Measurements from ENCODE around the gene RMDN3.

Gene RMDN3

DNA sequence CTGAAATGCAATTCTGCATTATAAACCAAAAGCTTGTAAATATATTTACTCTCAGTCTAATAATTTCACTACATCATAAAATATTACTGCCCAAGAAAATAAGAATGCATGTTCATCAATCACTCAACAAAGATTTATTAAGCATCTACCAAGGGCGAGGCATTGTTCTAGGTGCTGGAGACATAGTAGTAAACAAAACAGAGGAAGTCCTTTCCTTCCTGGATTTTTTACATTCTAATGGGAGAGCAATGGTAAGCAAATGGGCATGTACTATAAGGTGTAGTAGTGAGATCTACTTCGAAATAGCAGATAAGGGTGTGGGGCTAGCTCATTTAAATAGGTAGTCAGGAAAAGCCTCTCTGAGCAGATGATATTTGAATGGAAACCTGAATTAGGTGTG, 41.0 kb upstream of the RMDN3 start:
- H3K27me3 ChIP-seq, result no peaks in the 10 kb centered on the region
- H3K36me3 ChIP-seq, result peaks cover 12% of the 10 kb centered on the region
- TF ChIP-seq CTCF (IDR thresholded peaks at IDR 0.05; ENCODE audit: low read depth, low read length), result no peak
- no peaks in the 10 kb centered on the region for H3K4me1 ChIP-seq
- H3K4me3 ChIP-seq (ENCODE audit: low read depth, low read length), result no peak overlapping the region
- DNase-seq, result no peak
- H3K9me3 ChIP-seq, result no peaks in the 10 kb centered on the region

- H3K9me3 ChIP-seq, result no peaks in the 10 kb centered on the region
- TF ChIP-seq CTCF (IDR thresholded peaks at IDR 0.05; ENCODE audit: low read depth, low read length), result no peak
- H3K4me3 ChIP-seq (ENCODE audit: low read depth, low read length), result no peak overlapping the region
- DNase-seq, result no peak
- peaks cover 12% of the 10 kb centered on the region for H3K36me3 ChIP-seq
- H3K27me3 ChIP-seq, result no peaks in the 10 kb centered on the region
- H3K4me1 ChIP-seq, result no peaks in the 10 kb centered on the region
Observed at GRCh38 chr15:40793216-40793989, 38.3 kb upstream of the RMDN3 start.

DNA sequence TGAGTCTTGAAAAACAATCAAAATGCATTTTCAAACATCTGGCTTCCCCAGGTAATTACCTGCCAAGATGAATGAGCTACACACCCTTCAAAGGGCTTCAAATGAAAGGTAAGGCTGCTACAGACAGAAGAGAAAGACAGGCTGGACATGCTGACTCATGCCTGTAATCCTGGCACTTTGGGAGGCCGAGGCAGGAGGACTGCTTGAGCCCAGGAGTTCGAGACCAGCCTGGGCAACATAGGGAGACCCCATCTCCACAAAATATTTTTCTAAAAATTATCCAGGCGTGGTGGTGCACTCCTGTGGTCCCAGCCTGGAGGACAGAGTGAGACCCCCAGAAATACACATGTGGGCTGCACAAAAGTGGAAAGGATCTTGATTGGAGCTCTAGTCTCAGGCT, 37.3 kb upstream of the RMDN3 start:
- no peak for TF ChIP-seq CTCF (IDR thresholded peaks at IDR 0.05; ENCODE audit: low read depth, low read length)
- Histone ChIP-seq H3K9me3 (no peaks in the 10 kb centered on the region), H3K4me1 (no peaks in the 10 kb centered on the region), H3K27me3 (no peaks in the 10 kb centered on the region), H3K4me3 (ENCODE audit: low read depth, low read length) (no peak overlapping the region), H3K36me3 (peaks cover 12% of the 10 kb centered on the region)
- no peak for DNase-seq

DNA sequence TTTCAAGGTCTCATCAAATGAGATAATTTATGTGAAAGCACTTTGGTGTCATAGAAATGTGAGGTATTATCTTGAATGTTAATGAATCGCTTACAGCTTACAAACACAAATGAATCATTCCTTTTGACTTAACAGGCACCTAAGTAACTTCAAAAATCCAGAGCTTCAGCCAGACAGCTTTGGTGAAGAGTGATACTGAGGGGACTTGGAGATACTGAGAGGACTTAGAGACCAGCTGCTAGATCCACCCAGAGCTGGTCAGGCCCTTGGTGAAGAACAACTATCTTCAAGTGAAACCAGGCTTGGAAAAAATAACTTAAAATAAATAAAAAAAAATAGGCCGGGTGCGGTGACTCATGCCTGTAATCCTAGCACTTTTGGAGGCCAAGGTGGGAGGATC, 35.7 kb upstream of the RMDN3 start:
- Histone ChIP-seq H3K27me3 (no peaks in the 10 kb centered on the region), H3K4me1 (no peaks in the 10 kb centered on the region), H3K9me3 (no peaks in the 10 kb centered on the region), H3K36me3 (peaks cover 12% of the 10 kb centered on the region), H3K4me3 (ENCODE audit: low read depth, low read length) (no peak overlapping the region)
- DNase-seq, result no peak
- TF ChIP-seq CTCF (IDR thresholded peaks at IDR 0.05; ENCODE audit: low read depth, low read length), result no peak

GRCh38 chr15:40789999-40790398, 34.9 kb upstream of the RMDN3 start:
- no peaks in the 10 kb centered on the region for H3K9me3 ChIP-seq

More at GRCh38 chr15:40789999-40790398, 34.9 kb upstream of the RMDN3 start:
- no peak for DNase-seq
- no peak overlapping the region for H3K4me3 ChIP-seq (ENCODE audit: low read depth, low read length)
- H3K36me3 ChIP-seq, result peaks cover 12% of the 10 kb centered on the region
- H3K27me3 ChIP-seq, result no peaks in the 10 kb centered on the region
- no peaks in the 10 kb centered on the region for H3K4me1 ChIP-seq
- TF ChIP-seq CTCF (IDR thresholded peaks at IDR 0.05; ENCODE audit: low read depth, low read length), result no peak

All from BE2C (cell line).